Esophagus (tissue), 2 donors: Measurements from ENCODE around the gene ZCCHC7. TPM values are rescaled to one million over a fixed set of nuclear protein-coding genes. Genes with fewer than 3 reads are reported as not detected.
"Not testable (repeated sequence)": the region's sequence is repeated elsewhere in the genome, so short reads cannot be mapped to it uniquely, and the experiment has no call there.

Experiments used
- H3K27ac ChIP-seq, 2 donors: one replicate each; pipeline ENCODE4 v1.5.1; 2013; ENCODE audit warnings: low read depth in 2 of 2, mild to moderate bottlenecking in 2 of 2, inconsistent platforms in 1 of 2, low read length in 1 of 2, moderate library complexity in 1 of 2
- H3K27me3 ChIP-seq, 2 donors: one replicate each; pipeline ENCODE4 v1.6.1; 2013; ENCODE audit warnings: low read length in 2 of 2, control low read depth in 1 of 2, mild to moderate bottlenecking in 1 of 2; ENCODE audit not compliant: insufficient read depth in 2 of 2, control insufficient read depth in 1 of 2
- H3K36me3 ChIP-seq, 2 donors: one replicate each; pipeline ENCODE4 v1.6.1; 2013; ENCODE audit warnings: low read length in 1 of 2; ENCODE audit not compliant: control insufficient read depth in 2 of 2, insufficient read depth in 2 of 2
- H3K4me1 ChIP-seq, 2 donors: one replicate each; pipeline ENCODE4 v1.6.1; 2013; ENCODE audit warnings: low read length in 1 of 2; ENCODE audit not compliant: control insufficient read depth in 2 of 2, insufficient read depth in 2 of 2
- H3K4me3 ChIP-seq, 2 donors: one replicate each; pipeline ENCODE4 v1.5.1; 2013; ENCODE audit warnings: low read length in 2 of 2, mild to moderate bottlenecking in 2 of 2, low read depth in 1 of 2, moderate library complexity in 1 of 2
- H3K9me3 ChIP-seq, 2 donors: one replicate each; pipeline ENCODE4 v1.6.1; 2013; ENCODE audit warnings: mild to moderate bottlenecking in 2 of 2, low read depth in 1 of 2, low read length in 1 of 2, moderate library complexity in 1 of 2; ENCODE audit not compliant: control insufficient read depth in 2 of 2, insufficient read depth in 1 of 2
- WGBS, 2 donors: extraction: QIAGEN DNeasy Blood & Tissue Kit; methylation state at CpG; one replicate each; pipeline ENCODE4 v1.1.7; 2013; 5-methylcytosine and 5-hydroxymethylcytosine counted together
- polyA plus RNA-seq, 2 donors: library from polyadenylated mRNA; stranded (reverse); fragments of 200-250 nt; gene quantifications; one replicate each; pipeline ENCODE4 v1.2.3, GENCODE V29; 2013
- donor health status: healthy with polysubstance abuse.
- donor health status: Bipolar disorder and iron deficiency.

Gene ZCCHC7
- polyA plus RNA-seq, 2 donors, result 5.4 to 5.7 TPM

- Histone ChIP-seq H3K36me3 (no peaks in the 10 kb centered on the region), H3K9me3 (no peaks in the 10 kb centered on the region), H3K4me3 (no peak overlapping the region), H3K27ac (no peak overlapping the region), H3K27me3 (no peaks in the 10 kb centered on the region), H3K4me1 (no peaks in the 10 kb centered on the region)
- WGBS, 2 donors, result 43 to 62% methylated on average over 3 of the region's 3 CpGs
Measured at GRCh38 chr9:37293664-37294524, 173.5 kb downstream of the ZCCHC7 start.

- Histone ChIP-seq H3K27me3 (no peaks in the 10 kb centered on the region), H3K4me3 (no peak overlapping the region), H3K9me3 (no peaks in the 10 kb centered on the region), H3K36me3 (no peaks in the 10 kb centered on the region), H3K27ac (no peak overlapping the region), H3K4me1 (no peaks in the 10 kb centered on the region)
- WGBS, 2 donors, result 82 to 83% methylated on average over 1 of the region's 1 CpG
Measured at GRCh38 chr9:37295178-37295577, 174.8 kb downstream of the ZCCHC7 start.

- Histone ChIP-seq H3K4me3 (no peak overlapping the region), H3K36me3 (no peaks in the 10 kb centered on the region), H3K4me1 (no peaks in the 10 kb centered on the region), H3K27me3 (no peaks in the 10 kb centered on the region), H3K9me3 (no peaks in the 10 kb centered on the region), H3K27ac (no peak overlapping the region)
Measured at GRCh38 chr9:37295796-37296195, 175.4 kb downstream of the ZCCHC7 start.

- Histone ChIP-seq H3K4me3 (no peak overlapping the region), H3K9me3 (no peaks in the 10 kb centered on the region), H3K27ac (no peak overlapping the region), H3K4me1 (no peaks in the 10 kb centered on the region), H3K27me3 (no peaks in the 10 kb centered on the region), H3K36me3 (no peaks in the 10 kb centered on the region)
- WGBS, 2 donors, result 85 to 88% methylated on average over 3 of the region's 3 CpGs
Measured at GRCh38 chr9:37297592-37297991, 177.2 kb downstream of the ZCCHC7 start.

GRCh38 chr9:37300620-37301019 is 180.2 kb downstream of the ZCCHC7 start:
- 30 to 65% methylated on average over 1 of the region's 1 CpG for WGBS, 2 donors
- Histone ChIP-seq H3K27ac (no peak overlapping the region), H3K27me3 (no peaks in the 10 kb centered on the region), H3K36me3 (peaks cover 0 to 3% of the 10 kb centered on the region in 2 donors), H3K9me3 (no peaks in the 10 kb centered on the region), H3K4me1 (no peaks in the 10 kb centered on the region), H3K4me3 (no peak overlapping the region)

GRCh38 chr9:37301042-37301853 is 180.9 kb downstream of the ZCCHC7 start:
- Histone ChIP-seq H3K4me1 (no peaks in the 10 kb centered on the region), H3K9me3 (no peaks in the 10 kb centered on the region), H3K4me3 (no peak overlapping the region), H3K36me3 (peaks cover 0 to 3% of the 10 kb centered on the region in 2 donors), H3K27ac (no peak overlapping the region), H3K27me3 (no peaks in the 10 kb centered on the region)
- 89 to 97% methylated on average over 2 of the region's 2 CpGs for WGBS, 2 donors

GRCh38 chr9:37301854-37302172 is 181.4 kb downstream of the ZCCHC7 start:
- Histone ChIP-seq H3K4me3 (no peak overlapping the region), H3K36me3 (peaks cover 0 to 3% of the 10 kb centered on the region in 2 donors), H3K27me3 (no peaks in the 10 kb centered on the region), H3K9me3 (no peaks in the 10 kb centered on the region), H3K4me1 (no peaks in the 10 kb centered on the region), H3K27ac (no peak overlapping the region)
- 17 to 86% methylated on average over 1 of the region's 1 CpG for WGBS, 2 donors

GRCh38 chr9:37302277-37302676 is 181.9 kb downstream of the ZCCHC7 start:
- no peaks in the 10 kb centered on the region for H3K27me3 ChIP-seq
- no peak overlapping the region for H3K27ac ChIP-seq
- H3K4me1 ChIP-seq, result no peaks in the 10 kb centered on the region
- no peak overlapping the region for H3K4me3 ChIP-seq
- 64 to 71% methylated on average over 3 of the region's 3 CpGs for WGBS, 2 donors
- H3K36me3 ChIP-seq, result peaks cover 0 to 3% of the 10 kb centered on the region in 2 donors
- no peaks in the 10 kb centered on the region for H3K9me3 ChIP-seq

GRCh38 chr9:37303272-37303671 is 182.9 kb downstream of the ZCCHC7 start:
- H3K36me3 ChIP-seq, H3K4me3 ChIP-seq, H3K4me1 ChIP-seq, H3K9me3 ChIP-seq, H3K27me3 ChIP-seq, H3K27ac ChIP-seq: not testable (repeated sequence)
- 94 to 97% methylated on average over 11 of the region's 11 CpGs for WGBS, 2 donors
